Measurements from ENCODE around the gene KLK11. TPM values are rescaled to one million over a fixed set of nuclear protein-coding genes. Genes with fewer than 3 reads are reported as not detected.

The KLK11 gene
- total RNA-seq, 1 donor from 2014 or later = not detected

DNA sequence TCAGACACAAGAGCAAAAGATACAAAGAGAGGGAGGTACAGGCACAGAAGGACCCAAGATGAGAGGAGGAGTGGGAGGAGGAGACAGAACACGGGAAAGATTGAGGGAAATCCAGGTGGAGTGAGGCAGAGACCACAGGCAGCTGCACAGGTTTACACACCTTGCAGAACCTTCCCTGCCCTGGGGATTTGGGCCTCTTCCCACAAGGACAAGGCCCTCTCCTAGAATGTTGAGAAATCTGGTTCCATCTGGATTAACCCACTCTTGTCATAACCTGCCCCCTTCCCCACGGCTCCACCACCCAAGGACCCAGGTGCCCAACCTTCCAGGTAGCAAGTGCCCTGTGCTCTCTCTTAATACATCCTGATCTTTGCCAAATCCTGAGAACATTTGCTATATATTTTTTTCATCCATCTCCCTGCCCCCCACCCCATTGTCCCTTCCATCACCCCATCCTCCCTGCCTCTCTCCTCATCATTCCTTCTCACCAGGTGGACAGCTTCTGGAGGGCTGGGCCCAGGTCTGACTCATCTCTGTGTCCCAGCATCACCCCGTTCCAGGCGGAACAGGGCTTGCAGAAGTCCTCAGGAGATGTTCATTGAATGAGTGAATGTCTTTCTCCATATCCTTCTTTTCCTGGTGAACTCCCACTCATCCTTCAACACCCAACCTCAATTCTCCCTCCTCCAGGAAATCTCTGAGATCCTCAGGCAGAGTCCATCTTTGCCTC is 16.2 kb downstream of the KLK11 start:
- intact Hi-C loops (cut with micrococcal nuclease) = no loop called here

DNA sequence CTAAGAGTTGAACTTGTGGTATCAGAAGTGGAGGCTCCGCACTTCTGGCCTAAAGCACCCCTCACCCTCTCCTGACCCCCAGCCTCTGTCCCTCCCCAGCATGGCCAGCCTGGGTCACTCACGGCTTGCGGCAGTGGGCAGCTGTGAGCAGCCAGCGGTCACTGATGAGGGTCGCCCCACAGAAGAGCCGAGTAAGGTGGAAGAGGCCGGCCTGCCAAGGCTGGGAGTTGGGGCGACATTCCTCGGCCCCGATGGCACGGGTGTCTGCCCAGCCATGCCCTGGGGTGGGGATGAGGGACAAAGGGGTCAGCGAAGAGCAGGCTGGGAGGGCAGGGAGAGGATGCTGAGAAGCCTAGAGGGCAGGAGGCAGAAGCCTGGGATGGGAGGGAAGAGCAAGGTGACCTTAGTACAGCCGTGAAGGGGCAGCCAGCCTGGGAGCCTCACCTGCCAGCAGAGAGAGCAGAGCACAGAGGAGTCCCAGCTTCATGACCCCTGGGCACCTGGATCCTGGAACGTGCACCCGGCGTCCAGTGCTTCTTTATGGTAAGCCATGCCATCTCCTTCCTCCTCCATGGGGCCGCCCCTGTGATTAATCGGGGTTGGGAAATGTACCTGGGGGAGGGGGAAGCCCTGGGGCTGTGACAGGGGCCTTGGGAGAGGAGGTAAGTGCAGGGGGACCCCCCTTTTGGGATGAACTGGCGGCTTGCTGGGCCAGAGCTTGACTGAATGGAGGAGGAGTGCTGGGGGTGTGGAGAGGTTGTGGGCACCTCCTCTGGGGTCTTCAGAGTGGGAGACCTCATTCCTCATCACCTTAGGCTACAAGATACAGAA is 17.1 kb downstream of the KLK11 start:
- H3K27ac Mint-ChIP-seq = no peak overlapping the region
- no peaks in the 10 kb centered on the region for H3K27me3 Mint-ChIP-seq (ENCODE audit: insufficient read depth)
- DNase-seq (ENCODE audit: low spot score) = no peak
- intact Hi-C loops (cut with micrococcal nuclease) = no loop called here
- no peaks in the 10 kb centered on the region for H3K36me3 Mint-ChIP-seq (ENCODE audit: low read depth)
- no peak overlapping the region for H3K4me3 Mint-ChIP-seq
- no peaks in the 10 kb centered on the region for H3K9me3 Mint-ChIP-seq
- H3K4me1 Mint-ChIP-seq (ENCODE audit: low read depth) = no peaks in the 10 kb centered on the region

More for the DNA sequence above, 16.2 kb downstream of the KLK11 start:
- no peak for DNase-seq (ENCODE audit: low spot score)
- Mint-ChIP-seq H3K36me3 (ENCODE audit: low read depth) (no peaks in the 10 kb centered on the region), H3K27ac (no peak overlapping the region), H3K4me1 (ENCODE audit: low read depth) (no peaks in the 10 kb centered on the region), H3K4me3 (no peak overlapping the region), H3K27me3 (ENCODE audit: insufficient read depth) (peaks cover 8% of the 10 kb centered on the region), H3K9me3 (no peaks in the 10 kb centered on the region)

DNA sequence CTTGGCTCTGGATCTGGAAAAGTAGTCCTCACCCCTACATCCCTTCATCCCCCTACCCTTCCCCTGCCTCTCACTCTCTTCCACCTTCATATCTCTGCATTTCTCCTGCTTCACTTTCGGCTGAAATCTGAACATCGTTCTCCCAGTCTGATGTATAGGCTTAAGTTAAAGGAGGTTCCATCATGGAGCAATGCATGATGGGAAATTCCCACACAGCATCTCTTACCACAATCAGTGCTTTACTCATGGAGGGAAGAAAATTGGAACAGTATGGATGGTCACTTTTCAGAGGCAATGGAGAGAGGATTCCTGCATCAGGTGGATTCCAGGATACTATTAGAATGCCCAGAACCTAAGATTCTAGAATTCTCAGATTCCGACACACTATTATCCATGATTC is 18.9 kb downstream of the KLK11 start:
- no peak for DNase-seq (ENCODE audit: low spot score)
- Mint-ChIP-seq H3K4me1 (ENCODE audit: low read depth) (no peaks in the 10 kb centered on the region), H3K27me3 (ENCODE audit: insufficient read depth) (no peaks in the 10 kb centered on the region), H3K27ac (no peak overlapping the region), H3K9me3 (no peaks in the 10 kb centered on the region), H3K36me3 (ENCODE audit: low read depth) (no peaks in the 10 kb centered on the region), H3K4me3 (no peak overlapping the region)
- intact Hi-C loops (cut with micrococcal nuclease) = no loop called here

DNA sequence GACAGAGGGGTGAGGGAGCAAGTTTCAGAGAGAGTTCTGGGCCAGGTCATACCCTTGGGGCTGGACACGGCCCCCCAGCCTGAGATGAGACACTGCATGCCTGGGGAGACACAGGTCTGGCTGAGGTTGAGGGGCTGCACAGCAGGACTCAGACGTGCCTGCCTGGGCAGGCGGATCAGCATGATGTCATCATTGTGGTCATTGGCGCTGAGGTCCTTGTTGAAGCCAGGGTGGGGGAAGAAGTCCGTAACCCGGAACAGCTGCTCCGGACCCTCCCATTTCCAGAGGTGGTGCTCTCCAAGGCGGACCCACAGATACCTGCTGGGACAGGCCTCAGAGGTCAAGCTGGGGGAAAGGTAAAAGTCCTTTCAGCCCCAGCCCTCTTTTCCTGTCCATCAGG is 20.0 kb downstream of the KLK11 start:
- intact Hi-C loops (cut with micrococcal nuclease) = no loop called here
- Mint-ChIP-seq H3K36me3 (ENCODE audit: low read depth) (no peaks in the 10 kb centered on the region), H3K27me3 (ENCODE audit: insufficient read depth) (peaks cover 3% of the 10 kb centered on the region), H3K4me1 (ENCODE audit: low read depth) (no peaks in the 10 kb centered on the region), H3K9me3 (no peaks in the 10 kb centered on the region), H3K4me3 (no peak overlapping the region), H3K27ac (no peak overlapping the region)
- no peak for DNase-seq (ENCODE audit: low spot score)

GRCh38 chr19:51005248-51005647 is 21.2 kb downstream of the KLK11 start:
- intact Hi-C loops (cut with micrococcal nuclease) = no loop called here
- Mint-ChIP-seq H3K27ac (no peak overlapping the region), H3K27me3 (ENCODE audit: insufficient read depth) (peaks cover 5% of the 10 kb centered on the region), H3K4me3 (no peak overlapping the region), H3K36me3 (ENCODE audit: low read depth) (no peaks in the 10 kb centered on the region), H3K9me3 (no peaks in the 10 kb centered on the region), H3K4me1 (ENCODE audit: low read depth) (no peaks in the 10 kb centered on the region)
- DNase-seq (ENCODE audit: low spot score) = no peak

- Mint-ChIP-seq H3K36me3 (ENCODE audit: low read depth) (no peaks in the 10 kb centered on the region), H3K4me1 (ENCODE audit: low read depth) (no peaks in the 10 kb centered on the region), H3K9me3 (no peaks in the 10 kb centered on the region), H3K27me3 (ENCODE audit: insufficient read depth) (peaks cover 5% of the 10 kb centered on the region), H3K4me3 (no peak overlapping the region), H3K27ac (no peak overlapping the region)
- intact Hi-C loops (cut with micrococcal nuclease) = no loop called here
- DNase-seq (ENCODE audit: low spot score) = no peak
Observed at GRCh38 chr19:51003316-51003715, 23.1 kb downstream of the KLK11 start.

DNA sequence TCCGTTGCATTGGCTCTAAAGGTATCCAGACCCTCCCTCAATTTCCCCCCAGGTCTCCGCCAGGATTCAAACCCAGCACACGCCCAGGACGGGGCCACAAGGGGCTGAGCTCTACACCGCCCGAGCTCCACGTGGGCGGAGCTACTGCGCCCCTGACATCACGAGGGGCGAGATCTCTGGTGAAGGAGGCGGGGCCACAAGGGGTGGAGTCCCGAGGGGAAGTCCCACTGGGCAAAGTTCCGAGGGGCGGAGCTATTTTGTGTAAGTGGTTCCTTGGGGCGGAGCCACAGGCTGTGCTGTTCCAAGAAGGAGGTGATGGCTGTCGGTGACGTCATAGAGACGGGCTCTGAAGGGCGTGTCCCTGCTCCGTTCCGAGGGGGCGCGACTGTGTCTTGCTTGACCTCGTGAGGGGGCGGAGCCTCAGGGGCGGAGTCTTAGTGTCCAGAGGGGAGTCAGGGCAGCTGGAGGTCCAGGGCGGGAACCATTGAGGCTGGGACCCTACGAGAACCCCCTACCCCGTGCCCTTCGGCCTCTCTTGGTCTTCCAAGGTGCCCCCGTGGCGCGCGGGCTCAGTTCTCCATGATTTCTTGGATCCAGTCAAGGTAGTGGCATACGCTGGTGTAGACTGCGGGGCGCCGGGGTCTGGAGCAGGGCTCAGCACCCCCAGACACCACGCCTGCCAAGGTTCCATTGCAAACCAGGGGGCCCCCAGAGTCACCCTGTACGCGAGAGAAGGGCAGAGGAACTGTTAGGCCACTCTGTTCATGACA is 23.7 kb downstream of the KLK11 start:
- Mint-ChIP-seq H3K9me3 (no peaks in the 10 kb centered on the region), H3K36me3 (ENCODE audit: low read depth) (no peaks in the 10 kb centered on the region), H3K27me3 (ENCODE audit: insufficient read depth) (peaks cover 5% of the 10 kb centered on the region), H3K27ac (no peak overlapping the region), H3K4me1 (ENCODE audit: low read depth) (no peaks in the 10 kb centered on the region), H3K4me3 (no peak overlapping the region)
- no peak for DNase-seq (ENCODE audit: low spot score)
- intact Hi-C loops (cut with micrococcal nuclease) = no loop called here

GRCh38 chr19:51002089-51002532 is 24.3 kb downstream of the KLK11 start:
- no peak for DNase-seq (ENCODE audit: low spot score)
- no peaks in the 10 kb centered on the region for H3K9me3 Mint-ChIP-seq
- H3K36me3 Mint-ChIP-seq (ENCODE audit: low read depth) = no peaks in the 10 kb centered on the region
- peaks cover 5% of the 10 kb centered on the region for H3K27me3 Mint-ChIP-seq (ENCODE audit: insufficient read depth)
- no peaks in the 10 kb centered on the region for H3K4me1 Mint-ChIP-seq (ENCODE audit: low read depth)
- H3K4me3 Mint-ChIP-seq = no peak overlapping the region
- intact Hi-C loops (cut with micrococcal nuclease) = no loop called here
- no peak overlapping the region for H3K27ac Mint-ChIP-seq

- H3K27ac Mint-ChIP-seq = no peak within 1 kb of the TSS
- H3K4me1 Mint-ChIP-seq (ENCODE audit: low read depth) = no peaks in the 10 kb centered on the region
- H3K36me3 Mint-ChIP-seq (ENCODE audit: low read depth) = no peaks in the 10 kb centered on the region
- H3K9me3 Mint-ChIP-seq = no peaks in the 10 kb centered on the region
- intact Hi-C loops (cut with micrococcal nuclease) = no loop called here
- H3K4me3 Mint-ChIP-seq = no peak within 1 kb of the TSS
- DNase-seq (ENCODE audit: low spot score) = no peak
- peaks cover 5% of the 10 kb centered on the region for H3K27me3 Mint-ChIP-seq (ENCODE audit: insufficient read depth)
Observed at GRCh38 chr19:51001515-51001914, 24.9 kb downstream of the KLK11 start, which contains the start of gene KLK8. Gene KLK8, minus strand, starts transcription at chr19:51001604. Its CDS starts 437 bp downstream, at chr19:51001167.

- Mint-ChIP-seq H3K27ac (no peak overlapping the region), H3K36me3 (ENCODE audit: low read depth) (no peaks in the 10 kb centered on the region), H3K4me1 (ENCODE audit: low read depth) (no peaks in the 10 kb centered on the region), H3K9me3 (no peaks in the 10 kb centered on the region), H3K4me3 (no peak overlapping the region), H3K27me3 (ENCODE audit: insufficient read depth) (peaks cover 5% of the 10 kb centered on the region)
- no peak for DNase-seq (ENCODE audit: low spot score)
- intact Hi-C loops (cut with micrococcal nuclease) = no loop called here
Observed at GRCh38 chr19:51000981-51001380, 25.4 kb downstream of the KLK11 start.

GRCh38 chr19:51000426-51000825 is 26.0 kb downstream of the KLK11 start:
- no peaks in the 10 kb centered on the region for H3K9me3 Mint-ChIP-seq
- H3K4me3 Mint-ChIP-seq = no peak overlapping the region
- intact Hi-C loops (cut with micrococcal nuclease) = no loop called here
- no peak for DNase-seq (ENCODE audit: low spot score)
- H3K36me3 Mint-ChIP-seq (ENCODE audit: low read depth) = no peaks in the 10 kb centered on the region
- peaks cover 5% of the 10 kb centered on the region for H3K27me3 Mint-ChIP-seq (ENCODE audit: insufficient read depth)
- no peaks in the 10 kb centered on the region for H3K4me1 Mint-ChIP-seq (ENCODE audit: low read depth)
- H3K27ac Mint-ChIP-seq = no peak overlapping the region

- no peak for DNase-seq (ENCODE audit: low spot score)
- no peak overlapping the region for H3K27ac Mint-ChIP-seq
- no peak overlapping the region for H3K4me3 Mint-ChIP-seq
- intact Hi-C loops (cut with micrococcal nuclease) = no loop called here
- no peaks in the 10 kb centered on the region for H3K36me3 Mint-ChIP-seq (ENCODE audit: low read depth)
- no peaks in the 10 kb centered on the region for H3K9me3 Mint-ChIP-seq
- peaks cover 5% of the 10 kb centered on the region for H3K27me3 Mint-ChIP-seq (ENCODE audit: insufficient read depth)
- H3K4me1 Mint-ChIP-seq (ENCODE audit: low read depth) = no peaks in the 10 kb centered on the region
Observed at GRCh38 chr19:50998686-50999085, 27.7 kb downstream of the KLK11 start.

DNA sequence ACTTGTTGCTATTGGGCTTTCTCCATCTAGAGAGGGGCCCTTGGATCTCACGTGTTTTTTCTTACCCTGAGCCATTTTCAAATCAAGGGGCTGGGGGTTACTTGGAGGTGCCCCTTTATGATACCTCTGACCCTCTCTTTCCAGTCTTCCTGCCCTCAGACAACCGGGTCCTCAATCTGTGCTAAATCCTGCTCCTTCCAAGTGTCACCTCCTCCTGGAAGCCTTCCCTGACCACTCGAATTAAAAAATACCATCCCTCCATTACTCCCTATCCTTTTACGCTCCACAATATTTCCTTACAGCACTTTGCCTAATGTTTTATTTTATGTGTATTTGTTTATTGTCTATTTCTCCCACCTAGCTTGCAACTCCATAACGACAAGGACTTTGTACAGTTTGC is 28.4 kb downstream of the KLK11 start:
- Mint-ChIP-seq H3K36me3 (ENCODE audit: low read depth) (no peaks in the 10 kb centered on the region), H3K4me1 (ENCODE audit: low read depth) (no peaks in the 10 kb centered on the region)

More for the DNA sequence above, 28.4 kb downstream of the KLK11 start:
- no peak for DNase-seq (ENCODE audit: low spot score)
- H3K27ac Mint-ChIP-seq = no peak overlapping the region
- H3K4me3 Mint-ChIP-seq = no peak overlapping the region
- no peaks in the 10 kb centered on the region for H3K9me3 Mint-ChIP-seq
- intact Hi-C loops (cut with micrococcal nuclease) = no loop called here
- peaks cover 5% of the 10 kb centered on the region for H3K27me3 Mint-ChIP-seq (ENCODE audit: insufficient read depth)

Measured in activated T-helper 1 cell treated with anti-CD3 and anti-CD28 coated beads, Interleukin-12 subunit alpha, Interleukin-12 subunit beta, Interleukin-2, Interleukin-4 antibody, amounts not matched to agents 30 ng/mL and 10 ng/mL and 1 ng/mL, durations not matched to agents 14 hours and 24 hours and 36 hours (primary cell).